B cell (primary cell): ENCODE measurements around the gene RIBC2. TPM values are rescaled to one million over a fixed set of nuclear protein-coding genes. Genes with fewer than 3 reads are reported as not detected.

Source experiments
- ATAC-seq: fragments of 200-7000 bp; cut with Tn5 transposase; one replicate; pipeline ENCODE4 v1.10.0; 2021; ENCODE audit warnings: low read depth, mild to moderate bottlenecking, moderate number of reproducible peaks, moderate library complexity
- CTCF ChIA-PET: fragments of 350-600 bp; sonication (Branson Sonifier 250); formaldehyde crosslinking; loops from one replicate; lab custom pipeline; 2021; ENCODE audit warnings: antibody characterized with exemption, inconsistent platforms; lab: Charles Lee
- POLR2A ChIA-PET: fragments of 350-600 bp; sonication (Branson Sonifier 250); formaldehyde crosslinking; loops from one replicate; lab custom pipeline; 2021; ENCODE audit warnings: antibody characterized with exemption; lab: Charles Lee
- DNase-seq: peaks from one replicate; pipeline ENCODE4 v3.0.0; 2013
- H2AFZ ChIP-seq: 2 replicates; pipeline ENCODE4 v1.6.1; 2012; ENCODE audit warnings: mild to moderate bottlenecking, low read depth, low read length; ENCODE audit not compliant: insufficient read depth, poor library complexity, severe bottlenecking
- H3K27ac ChIP-seq, 2 donors: 1 replicate in 1 of 2; 2 replicates in 1 of 2; pipeline ENCODE4 v1.5.1; 2012 to 2013; ENCODE audit warnings: low read length in 2 of 2, mild to moderate bottlenecking in 2 of 2, moderate library complexity in 1 of 2
- H3K27me3 ChIP-seq, 4 experiments: fragments of 200-600 bp in 1 of 4; sonication (generic) in 1 of 4; replicated peaks in 1 of 4; 1 replicate in 2 of 4; 2 replicates in 2 of 4; pipeline versions ENCODE4 v1.6.1 to v1.7.0; 2013 to 2016; ENCODE audit warnings: low read length in 3 of 4, mild to moderate bottlenecking in 2 of 4, mixed read lengths in 1 of 4, moderate library complexity in 1 of 4; ENCODE audit not compliant: insufficient read depth in 4 of 4, control insufficient read depth in 3 of 4; ENCODE audit errors: control extremely low read depth in 1 of 4
- H3K36me3 ChIP-seq, 2 experiments: replicated peaks in 1 of 2; 1 replicate in 1 of 2; 2 replicates in 1 of 2; pipeline versions ENCODE4 v1.6.1 to v1.7.1; 2013; ENCODE audit warnings: low read length in 1 of 2; ENCODE audit not compliant: insufficient read depth in 2 of 2, control insufficient read depth in 1 of 2; ENCODE audit errors: control extremely low read depth in 1 of 2, extremely low read depth in 1 of 2
- H3K4me1 ChIP-seq, 2 donors: fragments of 200-600 bp in 1 of 2; sonication (generic) in 1 of 2; 1 replicate in 1 of 2; 2 replicates in 1 of 2; pipeline versions ENCODE4 v1.5.1 to v1.6.1; 2013 to 2017; ENCODE audit warnings: low read length in 2 of 2; ENCODE audit not compliant: control insufficient read depth in 2 of 2, insufficient read depth in 2 of 2
- H3K4me2 ChIP-seq: replicated peaks from 2 replicates; pipeline ENCODE3; 2012; ENCODE audit warnings: mild to moderate bottlenecking, low read depth, low read length; ENCODE audit not compliant: poor library complexity, severe bottlenecking
- H3K4me3 ChIP-seq, 5 experiments: fragments of 200-600 bp in 1 of 5; sonication (generic) in 1 of 5; 1 replicate in 3 of 5; 2 replicates in 2 of 5; pipeline versions ENCODE4 v1.5.1 to v1.7.0; 2011 to 2016; ENCODE audit warnings: low read length in 4 of 5, mild to moderate bottlenecking in 4 of 5, low read depth in 2 of 5, control low read depth in 1 of 5, moderate library complexity in 1 of 5; ENCODE audit not compliant: insufficient read depth in 1 of 5; ENCODE audit errors: control extremely low read depth in 1 of 5, extremely low read depth in 1 of 5
- H3K79me2 ChIP-seq: fragments of 200-600 bp; sonication (generic); one replicate; pipeline ENCODE4 v1.6.0; 2016; ENCODE audit warnings: low read length; ENCODE audit not compliant: control insufficient read depth, insufficient read depth
- H3K9ac ChIP-seq: fragments of 200-600 bp; sonication (generic); 2 replicates; pipeline ENCODE4 v1.6.1; 2017; ENCODE audit warnings: mild to moderate bottlenecking, low read length, moderate library complexity
- H3K9me3 ChIP-seq, 3 donors: one replicate each; pipeline versions ENCODE4 v1.6.1 to v1.7.1; 2013; ENCODE audit warnings: low read length in 2 of 3; ENCODE audit not compliant: control insufficient read depth in 2 of 3, insufficient read depth in 1 of 3; ENCODE audit errors: control extremely low read depth in 1 of 3
- H4K20me1 ChIP-seq: 2 replicates; pipeline ENCODE4 v1.6.0; 2012; ENCODE audit warnings: mild to moderate bottlenecking, low read length; ENCODE audit not compliant: insufficient read depth, control insufficient read depth, poor library complexity, severe bottlenecking
- H3K27ac Mint-ChIP-seq: one replicate; pipeline ENCODE4 v1.8.0; 2021; ENCODE audit warnings: mixed read lengths
- H3K27me3 Mint-ChIP-seq: one replicate; pipeline ENCODE4 v1.8.0; 2021; ENCODE audit warnings: mixed read lengths
- H3K4me1 Mint-ChIP-seq: one replicate; pipeline ENCODE4 v1.8.0; 2021; ENCODE audit warnings: mixed read lengths
- H3K4me3 Mint-ChIP-seq: one replicate; pipeline ENCODE4 v1.8.0; 2021; ENCODE audit warnings: mixed read lengths
- H3K9me3 Mint-ChIP-seq: one replicate; pipeline ENCODE4 v1.8.0; 2022; ENCODE audit warnings: mixed read lengths; ENCODE audit not compliant: insufficient read depth
- CTCF ChIP-seq: fragments of 200-600 bp; IDR thresholded peaks from one replicate; pipeline ENCODE4 v1.8.0; 2022; ENCODE audit warnings: antibody characterized with exemption, mild to moderate bottlenecking
- EZH2 ChIP-seq: IDR thresholded peaks from 2 replicates; pipeline ENCODE4 v1.6.1; 2012; ENCODE audit warnings: borderline replicate concordance, low read depth, mild to moderate bottlenecking, moderate library complexity, low read length; ENCODE audit not compliant: insufficient read depth, poor library complexity, severe bottlenecking
- WGBS: methylation state at CpG from one replicate; pipeline ENCODE4 v1.1.5; 2013; ENCODE audit warnings: missing lambda C conversion rate; ENCODE audit not compliant: insufficient coverage; 5-methylcytosine and 5-hydroxymethylcytosine counted together
- intact Hi-C: fragments of 100-400 bp; cut with micrococcal nuclease; formaldehyde crosslinking; loops from one replicate; pipeline ENCODE4 v1.10.0; 2022
- polyA plus RNA-seq: library from polyadenylated mRNA; depleted of rRNA; stranded (reverse); fragments of >200 nt; gene quantifications from 2 replicates; pipeline ENCODE4 v1.2.3, GENCODE V29; 2012
- total RNA-seq, 2 donors: library from RNA; stranded (reverse); fragments of 120-200 nt in 1 of 2; gene quantifications; 1 replicate in 1 of 2; 2 replicates in 1 of 2; pipeline versions ENCODE4 v1.2.3 to v1.2.4, GENCODE V29; 2013 to 2022

RIBC2 gene
- total and polyA plus RNA-seq, 2 donors (not counting 1 experiment from before 2014, with no cell fraction given), result not detected

GRCh38 chr22:45469281-45470073, 56.0 kb downstream of the RIBC2 start:
- ATAC-seq (no peak), DNase-seq (no peak)
- intact Hi-C loops, result no loop called here
- Mint-ChIP-seq H3K27ac (no peak overlapping the region), H3K27me3 (peaks cover 15% of the 10 kb centered on the region), H3K4me1 (no peaks in the 10 kb centered on the region), H3K4me3 (no peak overlapping the region), H3K9me3 (no peaks in the 10 kb centered on the region)
- H3K4me3 ChIP-seq, result no peak overlapping the region
- no peak overlapping the region for H2AFZ ChIP-seq
- peaks cover 0 to 12% (median 0%) of the 10 kb centered on the region in 3 donors for H3K9me3 ChIP-seq
- no peak overlapping the region for H3K27ac ChIP-seq
- ChIA-PET POLR2A (no interaction called here), CTCF (no interaction called here)
- TF ChIP-seq EZH2 (no peak), CTCF (no peak)
- 100% methylated on average over 2 of the region's 8 CpGs for WGBS
- no peak overlapping the region for H3K9ac ChIP-seq
- no peaks in the 10 kb centered on the region for H3K36me3 ChIP-seq
- H3K4me1 ChIP-seq, result no peaks in the 10 kb centered on the region
- H3K27me3 ChIP-seq, result no peaks in the 10 kb centered on the region
- H3K4me2 ChIP-seq, result no peak overlapping the region
- H4K20me1 ChIP-seq, result no peaks in the 10 kb centered on the region
- no peaks in the 10 kb centered on the region for H3K79me2 ChIP-seq

- POLR2A ChIA-PET, result no interaction called here
- intact Hi-C loops, result no loop called here
- WGBS, result 92% methylated on average over 7 of the region's 11 CpGs
Measured at GRCh38 chr22:45470871-45471270, 57.4 kb downstream of the RIBC2 start.

More at GRCh38 chr22:45470871-45471270, 57.4 kb downstream of the RIBC2 start:
- Mint-ChIP-seq H3K4me3 (no peak overlapping the region), H3K4me1 (no peaks in the 10 kb centered on the region), H3K27me3 (peaks cover 25% of the 10 kb centered on the region), H3K9me3 (no peaks in the 10 kb centered on the region), H3K27ac (no peak overlapping the region)
- DNase-seq (no peak), ATAC-seq (no peak)
- peaks cover 0 to 4% (median 0%) of the 10 kb centered on the region in 4 experiments for H3K27me3 ChIP-seq
- no peaks in the 10 kb centered on the region for H3K4me1 ChIP-seq
- peaks cover 0 to 12% (median 0%) of the 10 kb centered on the region in 3 donors for H3K9me3 ChIP-seq
- no peaks in the 10 kb centered on the region for H4K20me1 ChIP-seq
- no peak overlapping the region for H3K4me2 ChIP-seq
- no peaks in the 10 kb centered on the region for H3K79me2 ChIP-seq
- no peak overlapping the region for H3K27ac ChIP-seq
- CTCF ChIA-PET, result interaction anchor here (0.9 kb wide), 1 partner anchor 9 kb away, joined by 3 read pairs; no protein-coding TSS in a partner anchor
- H3K4me3 ChIP-seq, result no peak overlapping the region
- TF ChIP-seq EZH2 (no peak), CTCF (no peak)
- H3K36me3 ChIP-seq, result no peaks in the 10 kb centered on the region
- H2AFZ ChIP-seq, result no peak overlapping the region
- H3K9ac ChIP-seq, result no peak overlapping the region
